Central memory CD4-positive, alpha-beta T cell (primary cell): ENCODE results near the gene TDRD10.

Source experiments
- DNase-seq: peaks from one replicate; pipeline ENCODE4 v3.0.0; 2022

Gene TDRD10

DNA sequence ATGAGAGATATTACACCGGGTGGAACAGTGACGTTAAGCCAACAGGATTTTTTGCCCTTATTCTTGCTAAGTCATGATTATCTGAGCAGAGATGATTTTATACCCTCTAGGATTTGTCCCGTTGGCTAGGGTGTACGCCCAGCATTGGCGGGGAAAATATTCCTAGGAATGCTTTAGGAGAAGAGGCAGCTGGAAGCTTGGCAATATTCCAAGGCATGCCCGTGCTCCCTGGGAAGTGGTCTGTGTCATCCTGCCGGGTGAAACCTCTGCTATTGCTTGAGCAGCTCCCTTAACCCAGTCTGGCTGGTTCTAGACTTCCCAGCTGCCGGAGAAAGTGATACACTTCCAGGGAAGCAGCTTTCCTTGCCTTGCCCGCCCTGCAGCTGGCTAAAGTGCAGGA, 81.8 kb downstream of the TDRD10 start:
- DNase-seq: no peak

DNA sequence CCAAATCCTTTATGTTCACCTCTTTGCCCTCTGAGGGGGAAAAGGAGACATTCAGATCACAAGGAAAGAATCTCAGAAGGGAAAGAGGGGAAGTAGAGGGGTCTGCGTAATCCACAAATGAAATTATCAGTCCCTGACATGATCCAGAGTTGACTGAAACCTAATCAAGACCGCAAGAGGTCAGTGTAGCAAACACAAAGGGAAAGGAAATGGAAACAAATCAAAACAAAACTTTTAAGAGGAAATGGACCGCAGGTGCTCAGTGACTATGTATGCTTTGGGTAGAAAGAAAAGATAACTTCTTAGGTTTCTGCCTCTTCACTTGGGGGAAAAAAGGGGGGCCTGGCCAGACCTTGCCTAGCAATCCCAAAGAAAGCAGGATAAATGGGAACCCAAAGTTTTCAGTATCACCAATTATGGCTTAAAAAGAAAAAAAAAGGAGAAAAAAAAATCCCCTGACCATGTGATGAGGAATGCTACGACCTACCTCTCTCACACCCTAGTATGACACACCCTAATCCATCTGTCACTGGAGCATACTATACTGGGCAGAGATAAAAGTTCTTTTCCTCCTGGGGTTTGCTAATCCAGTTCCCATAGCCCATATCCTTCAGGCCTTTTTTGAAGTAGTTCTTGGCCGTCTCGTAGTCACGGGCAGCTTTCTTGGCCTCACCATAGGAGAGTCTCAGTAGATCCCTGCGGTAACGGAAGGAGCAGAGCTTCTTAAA, 82.4 kb downstream of the TDRD10 start:
- no peak for DNase-seq

DNA sequence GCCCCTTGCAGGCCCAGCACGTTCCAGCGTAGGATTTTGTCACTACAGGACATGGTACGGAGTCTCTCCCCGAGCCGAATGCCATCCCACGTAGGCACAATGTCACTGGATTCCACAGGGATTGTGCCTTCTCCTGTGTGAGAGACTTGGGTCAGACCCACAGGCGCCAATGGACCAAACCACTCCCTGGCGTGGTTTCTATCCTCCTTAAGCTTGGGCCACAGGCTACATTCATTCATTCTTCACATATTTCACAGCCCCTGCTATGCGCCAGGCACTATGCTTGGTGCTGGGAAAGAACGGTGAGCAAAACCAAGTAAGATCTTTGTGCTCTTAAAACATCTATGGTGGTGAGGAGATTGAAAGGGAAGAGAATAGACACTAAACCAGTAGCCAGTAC, 84.2 kb downstream of the TDRD10 start:
- no peak for DNase-seq

DNA sequence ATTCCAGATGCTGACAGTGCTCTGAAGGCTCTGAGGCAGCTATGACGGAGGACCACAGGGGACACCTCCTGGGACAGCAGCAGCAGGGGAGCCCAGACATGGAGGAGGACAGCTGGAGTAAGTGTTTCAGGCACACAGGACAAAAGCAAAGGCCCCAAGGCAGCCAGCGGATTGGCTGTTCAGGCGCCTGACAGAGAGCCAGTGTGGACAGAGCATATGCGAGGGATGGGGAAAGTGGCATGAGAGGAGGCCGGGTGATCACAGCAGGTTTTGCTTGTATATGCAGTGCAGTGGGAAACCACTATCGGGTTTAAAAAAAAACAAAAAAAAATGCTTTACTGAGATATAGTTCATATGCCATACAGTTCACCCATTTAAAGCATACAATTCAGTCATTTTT, 84.6 kb downstream of the TDRD10 start:
- no peak for DNase-seq

DNA sequence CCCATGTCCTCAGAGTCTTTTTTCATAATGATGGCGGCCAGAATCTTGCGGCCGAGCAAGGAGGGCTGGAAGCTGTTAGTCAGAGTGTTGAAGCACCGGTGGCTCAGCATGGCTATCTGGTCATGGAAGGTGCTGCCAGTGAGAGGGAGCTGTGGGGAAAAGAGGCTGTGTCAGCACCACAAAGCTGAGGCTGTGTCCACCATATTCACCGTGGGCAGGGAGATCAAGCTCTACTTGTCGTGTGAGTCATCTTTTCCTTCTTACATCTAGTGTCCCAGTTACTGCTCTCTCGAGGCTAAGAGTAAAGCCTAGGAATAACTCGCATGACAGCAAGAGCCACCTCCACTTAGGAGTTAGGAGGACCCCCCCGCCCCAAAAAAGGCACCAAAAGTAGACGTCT, 87.8 kb downstream of the TDRD10 start:
- DNase-seq: no peak

DNA sequence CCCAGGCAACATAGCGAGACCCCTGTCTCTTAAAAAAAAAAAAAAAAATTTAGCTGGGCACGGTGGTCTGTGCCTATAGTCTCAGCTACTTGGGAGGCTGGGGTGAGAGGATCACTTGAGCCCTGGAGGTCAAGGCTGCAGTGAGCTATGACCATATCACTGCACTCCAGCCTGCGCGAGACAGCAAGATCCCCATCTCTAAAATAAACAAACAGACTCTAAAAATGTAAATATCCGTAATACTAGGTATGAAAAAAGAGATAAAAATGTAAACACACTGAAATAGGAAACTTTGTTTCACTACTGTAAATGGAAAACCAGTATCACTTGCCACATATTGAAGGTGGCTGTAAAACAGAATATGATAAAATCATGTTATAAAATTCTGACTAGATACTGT, 88.7 kb downstream of the TDRD10 start:
- DNase-seq: no peak

DNA sequence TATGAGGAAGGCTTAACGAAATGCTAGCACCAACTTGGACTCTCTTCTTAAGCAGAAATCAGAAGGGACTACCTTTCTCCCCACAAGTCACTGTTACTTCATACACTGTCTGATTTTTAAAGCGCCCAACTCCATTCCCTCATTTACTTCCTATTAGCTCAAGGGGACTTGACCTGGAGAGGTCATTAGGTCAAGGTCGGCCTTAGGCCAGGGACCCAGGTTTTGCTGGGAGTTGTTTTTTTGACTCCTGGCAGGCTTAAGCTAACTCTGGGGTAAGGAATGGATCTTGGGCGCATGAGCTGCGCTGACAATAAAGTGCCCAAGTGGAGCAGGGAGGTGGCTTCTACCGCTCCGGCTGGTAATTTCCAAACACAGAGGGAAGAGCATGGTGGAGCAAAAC, 89.2 kb downstream of the TDRD10 start:
- no peak for DNase-seq

DNA sequence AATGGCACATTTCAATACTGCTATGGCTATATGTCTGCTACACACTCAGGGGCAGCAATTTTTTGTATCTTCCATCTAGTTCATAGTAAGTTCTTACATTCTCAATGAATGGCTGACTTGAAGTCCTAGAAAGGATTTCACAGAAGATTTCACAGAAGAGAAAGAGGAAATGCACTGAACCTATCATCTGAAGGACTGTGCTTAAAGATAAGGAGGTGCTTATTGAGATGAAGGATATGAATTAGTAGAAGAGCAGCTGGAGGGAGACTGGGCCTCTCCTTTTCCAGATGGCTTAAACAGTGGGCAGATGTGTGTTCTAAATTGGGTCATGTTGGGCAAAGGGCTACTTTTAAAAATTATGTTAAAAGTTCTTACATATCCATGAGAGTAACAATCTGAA, 91.4 kb downstream of the TDRD10 start:
- DNase-seq: no peak

DNA sequence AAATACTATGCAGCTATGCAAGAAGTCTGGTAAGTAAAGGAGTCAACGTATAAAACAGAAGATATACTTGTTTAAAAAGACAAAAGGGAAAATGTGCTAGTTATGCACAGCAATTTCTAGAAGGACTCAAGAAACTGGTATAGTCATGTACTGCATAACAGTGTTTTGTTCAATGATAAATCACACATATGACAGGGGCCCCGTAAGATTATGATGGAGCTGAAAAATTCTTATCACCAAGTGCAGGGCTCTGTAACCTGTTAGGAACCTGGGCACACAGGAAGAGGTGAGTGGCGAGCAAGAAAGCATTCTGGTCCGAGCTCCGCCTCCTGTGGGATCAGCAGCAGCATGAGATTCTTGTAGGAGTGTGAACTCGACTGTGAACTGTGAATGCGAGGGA, 92.8 kb downstream of the TDRD10 start:
- DNase-seq: no peak

DNA sequence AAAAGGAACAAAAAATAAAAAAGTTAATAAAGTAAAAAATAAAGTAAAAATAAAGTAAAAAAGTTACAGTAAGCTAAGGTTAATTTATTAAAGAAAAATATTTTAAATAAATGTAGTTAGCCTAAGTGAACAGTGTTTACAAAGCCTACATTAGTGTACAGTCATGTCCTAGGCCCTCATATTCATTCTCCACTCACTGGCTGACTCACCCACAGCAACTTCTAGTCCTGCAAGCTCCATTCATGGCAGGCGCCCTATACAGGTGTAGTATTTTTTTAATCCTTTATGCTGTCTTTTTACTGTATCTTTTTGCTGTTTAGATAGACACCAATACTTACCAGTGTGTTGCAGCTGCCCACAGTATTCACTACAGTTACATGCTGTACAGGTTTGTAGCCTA, 93.6 kb downstream of the TDRD10 start:
- no peak for DNase-seq
